ENCODE measurements around the gene GTPBP3.
"Not testable (repeated sequence)": the region's sequence is repeated elsewhere in the genome, so short reads cannot be mapped to it uniquely, and the experiment has no call there.

GTPBP3 gene

GRCh38 chr19:17347361-17347760, 10.0 kb downstream of the GTPBP3 start:
- DNase-seq = no peak

DNA sequence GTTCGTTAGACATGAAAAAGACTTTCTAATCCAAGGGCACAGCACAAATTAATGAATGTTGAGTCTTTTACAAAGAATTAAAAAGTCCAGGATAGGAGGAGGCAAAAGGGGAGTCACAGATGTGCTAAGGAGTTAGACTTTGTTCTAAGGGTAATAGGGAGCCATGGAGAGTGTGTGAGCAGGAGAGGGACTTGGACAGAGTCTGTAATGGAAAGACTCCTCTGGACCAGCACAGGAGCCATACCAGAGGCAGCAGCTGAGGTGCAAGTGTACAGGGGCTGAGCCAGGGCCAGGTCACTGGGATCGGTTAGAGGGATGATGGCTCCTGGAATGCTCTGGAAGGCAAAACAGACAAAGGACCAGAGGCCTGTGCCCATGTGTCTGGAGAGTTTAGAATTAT, 10.5 kb downstream of the GTPBP3 start:
- DNase-seq = no peak

GRCh38 chr19:17348700-17349099, 11.3 kb downstream of the GTPBP3 start:
- DNase-seq = no peak

- no peak for DNase-seq
Observed at GRCh38 chr19:17351815-17352435, 14.6 kb downstream of the GTPBP3 start.

DNA sequence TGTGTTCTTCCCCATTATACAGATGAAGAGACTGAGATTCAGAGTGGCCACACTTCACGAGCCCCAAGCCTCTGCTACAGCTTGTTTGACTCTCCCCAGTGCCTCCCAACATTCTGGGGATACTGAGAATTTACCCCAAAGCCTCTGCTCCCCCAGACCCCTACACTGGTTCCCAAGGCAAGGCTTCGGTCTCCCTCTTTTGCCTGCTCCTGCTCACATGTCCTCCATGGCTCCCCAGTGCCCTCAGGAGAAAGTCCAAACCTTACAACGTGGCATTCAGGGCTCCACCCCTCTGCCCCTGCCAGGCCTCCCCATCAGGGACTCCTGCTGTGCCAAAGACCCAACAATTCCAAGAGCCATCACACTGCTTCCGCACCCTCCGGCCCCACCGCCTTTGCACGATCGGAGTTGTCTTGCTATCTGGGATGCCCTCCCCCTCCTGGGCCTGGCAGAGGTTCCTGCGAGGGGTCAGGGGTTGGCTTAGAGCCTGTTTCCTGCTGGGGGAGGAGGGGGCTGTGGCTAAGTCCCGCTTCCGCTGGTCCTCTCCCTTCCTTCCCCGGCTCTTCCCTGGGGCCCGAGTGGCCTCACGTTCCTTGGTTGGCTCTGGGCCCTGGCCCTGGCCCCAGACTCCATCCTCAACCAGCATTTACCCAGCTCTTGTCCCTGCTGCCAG, 15.4 kb downstream of the GTPBP3 start:
- DNase-seq = no peak

- DNase-seq = no peak
Observed at GRCh38 chr19:17353386-17353785, 16.0 kb downstream of the GTPBP3 start.

DNA sequence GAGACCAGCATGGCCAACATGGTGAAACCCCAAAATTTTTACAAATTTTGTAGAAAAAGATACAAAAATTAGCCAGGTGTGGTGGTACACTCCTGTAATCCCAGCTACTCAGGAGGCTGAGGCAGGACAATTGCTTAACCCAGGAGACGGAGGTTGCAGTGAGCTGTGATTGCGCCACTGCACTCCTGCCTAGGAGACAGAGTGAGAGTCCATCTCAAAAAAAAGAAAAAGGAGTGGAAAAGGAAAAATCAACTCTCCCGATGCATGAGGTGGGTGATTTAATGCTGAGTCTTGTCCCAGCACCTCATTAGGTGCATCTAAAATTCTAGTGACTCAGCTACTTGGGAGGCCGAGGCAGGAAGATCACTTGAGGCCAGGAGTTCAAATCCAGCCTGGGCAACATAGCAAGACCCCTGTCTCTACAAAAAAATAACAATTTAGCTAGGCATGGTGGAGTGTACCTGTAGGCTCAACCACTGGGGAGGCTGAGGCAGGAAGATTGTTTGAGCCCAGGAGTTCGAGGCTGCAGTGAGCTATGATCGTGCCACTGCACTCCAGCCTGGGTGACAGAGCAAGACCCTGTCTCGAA, 19.8 kb downstream of the GTPBP3 start:
- DNase-seq = no peak

GRCh38 chr19:17357724-17358123, 20.4 kb downstream of the GTPBP3 start:
- DNase-seq = no peak

DNA sequence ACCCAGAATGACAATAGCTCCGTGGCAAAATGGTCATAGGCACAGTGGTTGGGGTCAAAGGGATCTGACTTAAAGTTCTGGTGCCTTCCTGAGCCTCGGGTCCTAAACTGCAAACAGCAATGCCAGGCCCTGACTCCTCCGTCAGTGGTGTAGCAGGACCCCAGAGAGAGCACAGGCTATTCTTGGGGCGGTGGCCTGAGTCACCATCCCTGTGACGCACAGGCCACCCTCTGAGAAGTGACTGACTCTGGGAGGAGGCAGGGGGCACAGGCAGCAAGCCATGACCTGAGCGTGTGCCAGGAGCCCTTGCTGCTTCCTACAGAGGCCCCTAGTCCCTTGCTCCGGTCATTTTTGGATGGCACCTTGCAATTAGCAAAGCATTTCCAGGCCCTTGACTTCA, 21.0 kb downstream of the GTPBP3 start:
- no peak for DNase-seq

DNA sequence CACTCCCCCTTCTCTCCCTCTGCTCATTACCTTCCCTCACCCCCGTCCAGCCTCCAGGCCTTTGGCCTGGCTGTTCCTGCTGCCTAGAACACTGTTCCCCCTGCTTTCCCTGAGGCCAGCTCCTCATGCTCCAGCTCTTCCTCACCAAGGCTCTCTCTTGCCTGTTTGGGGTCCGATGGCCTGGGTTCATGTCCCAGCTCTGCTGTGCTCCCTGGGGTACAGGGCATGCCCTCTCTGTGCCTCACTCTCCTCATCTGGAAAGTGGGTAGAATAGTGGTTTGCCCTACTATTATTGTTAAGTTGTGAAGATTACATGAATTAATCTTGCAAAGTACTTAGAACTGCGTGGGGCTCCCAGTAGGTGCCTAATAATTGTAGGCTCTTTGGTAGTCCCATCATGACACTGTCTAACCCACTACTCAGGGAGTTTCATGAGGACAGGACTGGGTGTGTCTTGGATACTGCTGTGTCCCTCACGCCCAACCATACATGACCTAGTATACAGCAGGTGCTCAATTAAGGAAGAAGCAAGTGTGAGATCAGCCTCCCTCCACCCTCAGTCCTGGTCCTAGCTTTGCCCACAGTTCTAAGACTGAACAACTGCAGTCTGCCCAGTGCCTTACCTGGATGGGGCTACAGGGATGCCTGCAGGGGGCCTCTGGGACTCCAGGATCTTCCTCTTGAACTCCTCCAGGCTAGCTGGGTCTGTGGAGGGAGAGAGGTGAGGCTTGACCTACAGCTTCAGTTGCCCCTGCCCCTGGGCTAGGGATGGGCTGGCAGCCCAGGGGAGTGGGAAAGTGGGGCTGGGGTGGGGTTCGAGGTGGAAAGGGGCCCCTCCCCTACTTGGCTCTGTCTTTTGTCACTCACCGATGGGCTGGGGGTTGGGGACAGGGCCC, 22.8 kb downstream of the GTPBP3 start:
- no peak for DNase-seq

GRCh38 chr19:17363852-17364605, 26.7 kb downstream of the GTPBP3 start:
- not testable (repeated sequence) for DNase-seq

GRCh38 chr19:17365361-17365760, 28.0 kb downstream of the GTPBP3 start:
- DNase-seq = no peak

DNA sequence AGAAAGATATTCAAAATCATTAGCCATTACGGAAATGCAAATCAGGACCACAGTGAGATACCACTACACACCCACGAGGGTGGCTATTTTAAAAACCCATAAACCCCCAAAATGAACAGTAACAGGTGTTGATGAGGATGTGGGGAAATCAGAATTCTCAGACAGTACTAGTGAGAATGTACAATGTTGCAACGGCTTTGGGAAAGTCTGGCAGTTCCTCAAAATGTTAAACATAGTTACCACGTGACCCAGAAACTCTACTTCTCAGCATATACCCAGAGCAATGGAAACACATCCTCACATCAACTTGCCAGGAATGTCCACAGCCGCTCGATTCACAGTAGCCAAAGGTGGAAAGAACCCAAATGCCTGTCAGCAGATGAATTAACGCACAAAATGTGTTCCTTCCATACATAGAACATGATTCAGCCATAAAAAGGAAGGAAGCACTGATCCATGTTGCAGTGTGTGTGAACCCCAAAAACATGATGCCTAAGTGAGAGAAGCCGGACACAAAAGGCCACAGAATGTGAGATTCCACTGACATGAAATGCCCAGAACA, 32.8 kb downstream of the GTPBP3 start:
- no peak for DNase-seq

- no peak for DNase-seq
Observed at GRCh38 chr19:17376935-17377600, 39.7 kb downstream of the GTPBP3 start, which contains the start of gene PLVAP. PLVAP (minus strand) TSS chr19:17377342; CDS start chr19:17377288, 54 bp downstream.

DNA sequence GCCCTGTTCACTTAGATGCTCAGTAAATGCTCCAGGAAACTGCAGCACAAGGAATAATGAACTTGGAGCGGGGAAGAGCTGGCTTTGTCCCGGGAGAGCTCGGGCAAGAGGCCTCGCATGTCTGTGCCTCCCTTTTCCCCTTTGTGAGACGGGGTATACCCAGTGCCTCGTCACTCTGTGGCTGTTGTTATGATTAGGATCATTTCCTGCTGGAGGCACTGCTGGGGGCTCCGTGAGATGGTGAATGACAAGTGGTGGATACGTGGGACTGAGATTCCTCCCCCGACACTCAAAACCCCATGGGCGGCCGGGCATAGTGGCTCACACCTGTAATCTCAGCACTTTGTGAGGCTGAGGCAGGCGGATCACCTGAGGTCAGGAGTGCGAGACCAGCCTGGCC, 40.9 kb downstream of the GTPBP3 start:
- no peak for DNase-seq

DNA sequence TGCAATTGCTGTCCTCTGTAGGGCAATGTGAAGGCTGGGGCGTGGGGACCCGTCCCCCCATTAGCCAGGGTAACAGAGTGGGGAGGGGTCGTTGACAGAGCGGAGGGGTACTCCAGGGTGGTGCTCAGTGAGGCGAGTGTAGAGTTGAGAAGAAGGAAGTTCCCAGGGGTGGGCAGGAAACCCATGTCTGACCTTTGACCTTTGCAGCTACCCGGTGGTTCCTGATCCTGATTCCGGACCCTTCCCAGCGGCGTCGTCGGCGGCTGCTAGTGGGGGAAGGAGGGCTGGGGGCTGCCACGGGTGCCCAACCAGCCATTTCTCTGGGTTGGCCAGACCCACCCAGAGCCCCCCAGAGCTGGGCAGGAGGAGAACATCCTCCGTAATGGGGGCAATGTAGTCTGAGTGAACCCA, 41.9 kb downstream of the GTPBP3 start:
- DNase-seq = no peak

GRCh38 chr19:17380426-17381138, 43.2 kb downstream of the GTPBP3 start:
- DNase-seq = no peak

GRCh38 chr19:17385878-17386611, 48.7 kb downstream of the GTPBP3 start:
- peak; percentile 78 to 80 for DNase-seq

- DNase-seq = no peak
Observed at GRCh38 chr19:17389288-17389687, 51.9 kb downstream of the GTPBP3 start.
